HTR-8/SVneo (cell line): ENCODE results near the gene FOXI1.
"Not testable (repeated sequence)": the region's sequence is repeated elsewhere in the genome, so short reads cannot be mapped to it uniquely, and the experiment has no call there.

Source experiments
- DNase-seq: peaks from one replicate; pipeline ENCODE4 v3.0.0; 2011; ENCODE audit warnings: low spot score, mixed read lengths; ENCODE audit not compliant: insufficient read length
- FAIRE-seq: peaks from 2 replicates; lab custom pipeline; 2011; peaks lifted over from hg19 to GRCh38; lab: Jason Lieb, UNC

FOXI1 gene

DNA sequence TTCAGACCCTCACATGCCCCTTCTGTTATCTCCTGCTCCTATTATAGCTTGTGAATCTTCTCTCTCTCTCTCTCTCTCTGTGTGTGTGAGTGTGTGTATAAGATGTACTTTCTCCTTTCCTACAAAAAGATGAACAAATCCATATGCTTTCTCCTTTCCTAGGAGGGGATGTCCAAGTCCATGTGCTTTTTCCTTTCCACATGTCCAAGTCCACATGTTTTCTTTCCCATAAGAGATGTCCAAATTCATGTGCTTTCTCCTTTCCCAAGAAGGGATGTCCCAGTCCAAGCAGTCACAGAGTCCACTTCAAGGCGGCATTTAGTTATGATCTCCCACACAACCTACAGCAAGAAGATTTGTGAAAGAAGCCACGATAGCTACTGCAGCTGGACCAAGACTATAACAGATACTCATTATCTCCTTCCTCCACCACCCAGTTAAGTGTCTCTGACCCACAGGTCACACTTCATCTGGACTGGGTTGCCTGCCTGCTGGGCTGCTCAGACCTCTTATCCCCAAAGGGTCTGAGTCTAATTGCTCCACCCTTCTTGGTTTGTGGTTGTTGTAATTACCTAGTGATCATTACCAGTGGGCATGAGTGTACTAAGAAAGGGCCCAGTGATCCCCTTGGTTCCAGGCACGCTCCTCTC, 18.4 kb upstream of the FOXI1 start:
- no peak for FAIRE-seq

DNA sequence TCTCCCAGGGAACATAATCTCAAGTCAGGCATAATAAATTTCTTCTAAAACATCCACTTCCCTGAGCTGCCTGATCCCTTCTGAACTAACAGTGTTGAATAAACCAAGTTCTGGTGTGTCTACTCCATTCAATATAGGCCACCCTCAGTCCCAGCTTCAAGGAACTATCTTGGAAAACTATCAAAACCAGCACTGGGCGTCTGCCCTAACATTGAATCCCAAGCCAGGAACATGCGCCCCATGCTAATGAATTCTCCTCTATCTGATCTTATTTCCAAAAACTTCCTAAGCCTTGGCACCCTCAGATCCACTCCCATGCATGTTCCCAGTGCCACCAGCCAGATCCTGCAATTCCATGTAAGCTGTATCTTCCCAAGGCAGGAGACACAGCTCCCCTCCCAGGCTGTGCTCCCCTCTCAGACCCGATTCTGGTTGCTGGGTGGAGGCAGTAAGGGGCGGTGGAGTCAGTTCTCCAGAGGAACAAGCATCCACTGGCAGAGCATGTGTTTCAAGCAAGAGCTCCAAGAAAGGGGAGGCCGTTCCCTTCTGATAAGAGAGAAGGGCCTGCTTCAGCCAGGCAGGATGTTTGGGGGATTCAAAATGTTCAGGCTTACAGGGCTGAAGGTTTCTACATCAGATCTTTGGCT, 13.1 kb upstream of the FOXI1 start:
- DNase-seq (no peak), FAIRE-seq (no peak)

More for the DNA sequence above, 18.4 kb upstream of the FOXI1 start:
- no peak for DNase-seq

DNA sequence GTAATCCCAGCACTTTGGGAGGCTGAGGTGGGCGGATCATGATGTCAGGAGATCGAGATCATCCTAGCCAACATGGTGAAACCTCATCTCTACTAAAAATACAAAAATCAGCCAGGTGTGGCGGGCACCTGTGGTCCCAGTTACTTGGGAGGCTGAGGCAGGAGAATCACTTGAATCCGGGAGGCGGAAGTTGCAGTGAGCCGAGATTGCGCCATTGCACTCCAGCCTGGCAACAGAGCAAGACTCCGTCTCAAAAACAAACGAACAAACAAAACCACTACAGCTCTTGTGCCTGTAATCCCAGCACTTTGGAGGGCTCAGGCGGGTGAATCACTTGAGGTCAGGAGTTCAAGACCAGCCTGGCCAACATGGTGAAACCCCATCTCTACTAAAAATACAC, 11.4 kb upstream of the FOXI1 start:
- FAIRE-seq, DNase-seq: not testable (repeated sequence)

DNA sequence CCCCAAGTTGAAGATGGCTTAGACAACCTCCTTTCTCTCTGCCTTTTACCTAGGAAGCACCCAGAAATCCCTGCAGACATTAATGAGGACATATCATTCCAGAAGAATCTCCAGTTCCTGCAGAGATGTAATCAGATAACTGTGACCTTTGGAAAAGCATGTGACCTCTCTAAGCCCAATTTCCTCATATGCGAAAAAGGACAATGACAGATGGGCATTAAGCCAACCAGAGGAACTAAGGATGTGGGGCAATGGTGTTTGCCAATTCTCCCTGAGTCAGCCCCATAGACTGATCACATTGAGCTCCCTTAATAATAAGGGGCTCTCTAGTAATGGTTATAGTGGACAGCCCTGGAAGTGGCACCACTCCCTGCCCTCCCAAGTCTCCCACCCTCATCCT, 10.1 kb upstream of the FOXI1 start:
- DNase-seq (no peak), FAIRE-seq (no peak)

DNA sequence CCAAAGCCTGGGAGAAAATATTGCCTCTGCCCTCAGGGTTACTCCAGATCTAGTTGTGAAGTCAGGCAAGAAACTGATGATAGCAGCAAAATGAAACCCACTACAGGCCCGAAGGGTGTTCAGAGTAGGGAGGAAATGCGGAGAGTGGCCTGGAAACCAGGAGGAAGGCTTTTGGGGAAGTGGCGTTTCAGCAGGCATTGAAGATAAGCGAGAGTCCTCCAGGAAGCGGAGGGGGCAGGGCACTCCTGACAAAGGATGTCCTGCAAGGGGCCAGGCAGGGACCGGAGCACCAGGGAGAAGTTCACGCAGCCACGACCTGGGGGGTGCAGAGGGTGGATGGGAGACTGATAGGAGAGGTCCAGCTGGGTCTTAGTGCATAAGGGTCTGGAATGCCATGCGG, 7.8 kb upstream of the FOXI1 start:
- FAIRE-seq (no peak), DNase-seq (no peak)

DNA sequence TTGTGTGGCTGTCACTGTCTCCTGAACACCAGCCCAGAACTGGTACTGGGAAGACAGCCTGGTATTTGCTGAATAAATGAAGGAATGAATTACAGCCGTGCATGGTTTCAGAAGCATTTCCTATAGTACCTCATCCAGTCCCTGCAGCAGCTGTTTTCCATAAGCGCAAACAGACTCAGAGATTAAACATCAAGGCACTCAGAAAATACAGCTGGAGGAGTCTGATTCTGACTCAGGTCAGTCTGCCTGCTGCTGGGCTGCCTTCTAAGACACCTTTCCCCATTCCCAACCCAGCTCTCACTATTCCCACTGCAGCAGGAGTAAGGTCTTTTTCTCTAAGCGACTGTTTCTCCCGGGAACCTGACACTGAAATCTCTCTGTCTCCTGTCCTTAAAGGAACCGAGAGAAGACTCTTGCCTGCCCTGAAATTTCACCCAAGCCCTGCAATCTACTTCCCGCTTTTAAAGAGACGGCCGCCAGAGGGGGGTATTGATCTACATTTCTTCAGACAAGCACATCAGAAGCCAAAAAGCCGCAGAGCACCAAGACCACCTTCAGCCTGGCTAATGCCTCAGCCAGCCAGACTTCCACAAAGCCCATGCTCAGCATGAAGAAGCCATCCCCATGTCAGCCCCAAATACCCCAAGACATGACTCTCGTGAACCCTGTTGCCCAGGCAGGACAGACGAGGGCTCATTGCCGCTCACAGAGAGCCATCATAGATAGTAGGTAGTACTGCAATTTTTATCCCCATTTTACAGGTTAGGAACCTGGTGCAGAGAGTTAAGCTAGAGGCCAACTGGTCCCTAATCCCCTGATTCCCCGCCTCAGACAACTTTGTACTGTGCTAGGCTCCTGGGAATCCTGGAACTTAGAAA, 5.4 kb upstream of the FOXI1 start:
- no peak for FAIRE-seq
- DNase-seq, result peak; percentile 64

DNA sequence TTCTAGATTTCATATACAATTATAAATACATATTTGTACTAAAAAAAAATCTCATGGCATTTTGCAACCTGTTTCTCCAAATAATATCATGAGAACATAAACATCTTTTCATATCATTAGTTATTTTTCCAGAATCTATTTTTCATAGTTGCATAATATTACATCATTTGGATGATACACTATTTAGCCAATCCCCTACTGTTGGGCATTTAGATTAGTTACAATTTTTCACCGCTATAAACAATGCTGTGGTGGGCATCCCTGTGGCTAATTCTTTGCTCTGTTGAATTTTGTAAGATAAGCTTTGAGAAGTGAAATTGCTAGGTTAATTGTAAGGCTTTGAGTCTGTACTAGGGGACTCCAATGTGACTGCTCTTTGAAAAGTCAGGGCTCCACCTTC, 2.2 kb upstream of the FOXI1 start:
- DNase-seq (no peak), FAIRE-seq (no peak)

DNA sequence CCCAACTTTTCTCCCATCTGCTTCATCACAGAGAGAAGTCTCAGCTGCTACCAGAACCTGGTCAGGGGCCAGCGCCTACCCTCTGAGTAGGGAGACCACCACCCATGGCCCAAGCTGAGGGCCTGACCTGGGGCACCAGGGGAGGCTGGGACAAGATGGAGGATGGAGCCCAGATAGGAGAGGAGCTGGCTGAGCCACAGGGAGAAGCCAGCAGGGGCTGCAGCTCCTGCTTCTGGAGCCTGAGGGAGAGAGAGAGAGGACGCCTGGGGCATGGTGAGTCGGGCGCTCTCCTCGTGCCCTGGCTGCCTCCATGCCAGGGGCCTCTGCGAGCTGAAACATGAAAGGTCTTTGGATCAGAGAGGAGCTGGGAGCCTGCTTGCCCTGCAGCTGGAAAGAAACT, 1.4 kb upstream of the FOXI1 start:
- DNase-seq (no peak), FAIRE-seq (no peak)

DNA sequence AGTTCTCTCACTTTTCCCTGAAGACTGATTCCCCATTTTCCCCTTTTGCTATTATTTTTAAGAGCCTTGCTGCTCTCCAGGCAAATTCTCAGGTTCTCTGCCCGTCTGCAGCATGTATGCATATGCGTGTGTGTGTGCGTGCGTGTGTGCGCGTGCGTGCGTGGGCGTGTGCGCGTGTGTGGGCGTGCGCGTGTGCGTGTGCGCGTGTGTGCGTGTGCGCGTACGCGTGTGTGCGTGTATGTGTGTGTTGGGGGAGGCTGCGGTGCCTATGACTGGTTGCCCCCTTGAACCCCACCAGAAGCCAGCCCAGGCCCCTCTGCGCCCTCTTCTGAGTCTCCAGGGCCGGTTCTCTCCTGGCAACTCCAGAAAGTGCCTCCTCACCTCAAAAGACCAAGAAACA, 987 bp upstream of the FOXI1 start:
- DNase-seq, result no peak
- no peak for FAIRE-seq

DNA sequence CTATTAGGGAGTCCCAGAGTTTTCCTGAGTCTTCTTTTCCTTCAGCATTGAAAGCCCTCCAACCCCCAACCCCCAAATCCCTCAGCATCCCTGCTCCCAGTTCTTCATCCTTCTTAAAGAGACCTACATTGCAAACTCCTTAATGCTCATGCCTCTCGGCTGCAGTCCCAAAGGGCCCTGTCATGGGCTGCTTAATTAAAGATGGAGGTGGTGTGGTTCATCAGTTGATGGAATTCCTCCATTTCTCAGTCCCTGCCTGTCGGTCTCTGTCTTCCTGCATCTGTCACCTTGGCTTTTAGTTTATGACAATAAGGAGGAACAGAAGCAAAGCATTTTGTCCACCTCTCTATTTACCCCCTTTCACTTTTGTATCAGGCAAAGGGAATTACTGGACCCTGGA, 2.0 kb downstream of the FOXI1 start:
- no peak for FAIRE-seq

DNA sequence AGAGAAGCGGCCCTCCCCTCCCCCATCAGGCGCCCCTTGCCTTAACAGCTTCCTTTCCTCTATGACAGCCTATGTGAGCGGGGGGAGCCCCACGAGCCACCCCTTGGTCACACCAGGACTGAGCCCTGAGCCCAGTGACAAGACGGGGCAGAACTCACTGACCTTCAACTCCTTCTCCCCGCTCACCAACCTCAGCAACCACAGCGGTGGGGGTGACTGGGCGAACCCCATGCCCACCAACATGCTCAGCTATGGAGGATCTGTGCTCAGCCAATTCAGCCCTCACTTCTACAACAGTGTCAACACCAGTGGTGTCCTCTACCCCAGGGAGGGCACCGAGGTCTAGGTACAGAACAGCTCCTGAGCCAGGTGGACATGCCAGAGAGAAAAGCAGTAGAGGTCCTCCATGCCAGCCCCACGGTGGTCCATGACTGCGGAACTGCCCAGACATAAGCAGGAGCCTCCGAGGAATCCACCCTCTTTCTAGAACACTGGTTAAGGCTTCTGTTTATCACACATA, 2.6 kb downstream of the FOXI1 start:
- DNase-seq (no peak), FAIRE-seq (no peak)

More for the DNA sequence above, 2.0 kb downstream of the FOXI1 start:
- DNase-seq, result no peak

DNA sequence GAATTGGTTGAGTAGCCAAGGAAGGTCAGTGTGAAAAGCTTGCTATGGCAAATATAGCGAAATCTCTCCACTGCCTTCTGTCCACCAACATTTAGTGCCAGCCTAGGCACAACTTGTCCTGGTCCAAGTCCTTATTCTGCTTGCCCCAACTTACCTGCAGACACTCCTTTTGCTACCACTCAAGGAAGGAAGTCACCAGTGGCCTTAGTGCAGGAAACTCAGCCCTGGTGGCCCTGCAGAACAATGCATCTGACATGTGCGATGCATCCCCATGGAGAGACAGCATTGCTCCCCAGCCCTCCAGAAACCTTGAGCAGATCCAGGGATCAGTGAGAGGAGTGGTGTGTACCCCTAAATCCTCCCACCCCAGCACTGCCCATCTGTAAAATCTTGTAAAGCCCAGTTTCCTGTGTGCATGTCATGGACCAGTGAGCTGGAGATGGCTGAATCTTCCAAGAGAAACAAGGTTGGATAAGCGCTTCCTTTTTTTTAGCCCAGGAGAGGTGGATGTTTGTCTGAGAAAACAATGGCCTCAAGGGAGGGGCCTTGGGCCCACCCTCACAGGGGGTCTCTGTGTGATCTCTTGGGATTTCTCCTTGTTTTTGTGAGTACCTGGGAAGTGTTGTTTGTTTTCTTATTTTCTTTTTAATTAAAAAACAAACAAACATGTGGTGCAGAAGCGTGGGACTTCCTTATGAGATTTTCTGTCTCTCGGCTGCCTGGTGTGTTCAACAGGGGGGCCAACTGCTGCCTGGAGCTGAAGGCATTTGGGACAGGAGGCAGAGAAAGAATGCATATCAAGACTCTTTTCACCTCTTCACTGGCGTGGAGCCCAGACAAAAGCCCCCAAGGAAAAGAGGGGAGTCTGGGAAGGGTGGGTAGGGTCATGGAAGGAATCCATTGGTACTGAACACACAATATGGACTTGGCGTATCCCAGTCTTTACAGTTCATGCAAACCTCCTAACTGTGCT, 3.6 kb downstream of the FOXI1 start:
- FAIRE-seq (no peak), DNase-seq (no peak)

DNA sequence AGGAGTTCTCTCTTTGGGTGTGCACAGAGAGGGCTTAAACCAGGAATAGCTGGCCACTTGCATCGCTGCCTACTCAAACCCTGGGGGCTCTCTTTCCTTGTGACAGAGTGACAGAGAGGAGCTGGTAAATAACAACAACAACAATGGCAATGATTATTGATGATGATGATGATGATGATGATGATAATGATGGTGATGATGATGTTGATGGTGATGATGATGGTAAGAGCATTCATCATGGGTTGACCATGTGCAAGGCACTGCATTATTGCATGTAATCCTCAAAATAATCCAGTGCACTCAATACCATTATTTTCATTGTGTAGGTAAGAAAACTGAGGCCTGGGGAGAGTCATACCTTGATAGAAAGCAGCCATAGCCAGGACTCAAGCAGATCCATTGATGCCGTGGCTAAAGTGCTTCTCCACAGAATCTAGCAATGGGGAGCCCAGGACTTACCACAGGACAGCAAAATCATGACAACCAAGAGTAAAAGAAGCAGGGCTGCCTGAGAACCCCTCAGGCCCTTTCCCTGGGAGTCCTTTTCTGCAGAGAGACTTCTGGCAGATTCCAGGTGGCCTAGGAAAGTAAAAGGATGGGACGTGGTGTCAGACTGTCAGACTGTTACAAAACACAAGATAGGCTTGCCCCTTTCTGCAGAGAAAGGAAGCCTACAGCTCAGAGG, 4.8 kb downstream of the FOXI1 start:
- FAIRE-seq (no peak), DNase-seq (no peak)

DNA sequence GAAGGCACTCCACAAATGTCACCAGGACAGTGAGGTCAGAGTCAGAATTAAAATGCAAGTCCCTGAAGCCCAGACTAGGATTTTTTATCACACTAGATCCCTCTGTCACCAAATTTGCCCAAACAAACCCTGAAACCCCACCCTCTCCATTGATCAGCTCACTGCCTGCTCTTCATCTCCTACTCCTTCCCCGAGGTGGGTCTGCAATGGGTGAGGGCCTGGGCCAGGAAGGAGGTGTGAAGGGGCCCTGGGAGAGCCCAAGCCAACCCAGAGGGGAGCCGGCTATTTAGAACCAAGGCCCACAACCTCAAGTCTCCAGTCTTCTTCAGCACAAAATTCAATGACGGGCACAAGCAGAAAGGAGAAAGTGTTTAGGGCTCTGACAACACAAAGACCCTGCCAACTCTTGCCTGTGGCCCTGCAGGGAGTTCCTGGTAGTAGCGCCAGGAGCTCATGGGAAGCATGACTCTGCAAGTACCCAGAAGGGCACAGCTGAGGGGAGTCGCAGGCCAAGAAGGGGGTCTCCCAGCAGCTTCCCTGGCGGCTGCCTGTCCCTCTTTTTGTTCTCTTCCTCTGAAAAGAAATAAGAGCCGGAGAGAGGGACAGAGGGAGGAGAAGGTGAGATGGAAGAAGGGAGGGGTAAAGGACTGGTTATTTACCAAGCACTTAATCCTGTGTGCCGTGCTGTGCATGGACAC, 5.5 kb downstream of the FOXI1 start:
- no peak for DNase-seq

DNA sequence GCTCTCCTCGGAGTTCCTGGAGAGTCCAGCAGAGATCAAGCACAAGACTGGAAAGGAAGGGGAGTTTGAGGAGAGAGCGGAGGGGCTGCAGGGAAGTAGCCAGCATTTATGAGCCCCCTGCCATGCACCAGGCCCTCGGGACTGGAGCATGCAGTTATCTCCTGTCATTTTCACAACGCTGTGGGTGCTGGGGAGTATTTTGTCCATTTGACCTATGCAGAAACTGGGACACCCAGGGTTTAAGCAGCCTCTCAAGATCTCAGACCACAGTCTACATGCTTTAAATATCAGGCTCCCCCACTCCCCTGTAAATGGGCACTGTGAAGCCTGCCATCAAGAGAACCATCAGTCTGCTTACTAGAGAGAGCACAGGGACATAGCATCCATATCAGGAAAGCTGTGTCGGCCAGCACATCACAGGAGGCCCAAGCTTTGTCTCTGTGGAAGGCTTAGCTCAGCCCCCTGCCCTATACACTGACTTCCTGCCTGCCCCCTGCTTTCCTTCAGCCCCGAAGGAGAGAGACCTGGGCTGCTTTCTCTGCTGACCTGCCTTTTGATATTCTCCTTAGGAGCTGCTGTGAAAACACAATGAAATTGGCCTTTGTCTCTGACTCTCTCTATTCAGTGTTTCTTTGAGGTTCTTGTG, 7.3 kb downstream of the FOXI1 start:
- FAIRE-seq, result no peak
- DNase-seq, result no peak

More for the DNA sequence above, 5.5 kb downstream of the FOXI1 start:
- no peak for FAIRE-seq

DNA sequence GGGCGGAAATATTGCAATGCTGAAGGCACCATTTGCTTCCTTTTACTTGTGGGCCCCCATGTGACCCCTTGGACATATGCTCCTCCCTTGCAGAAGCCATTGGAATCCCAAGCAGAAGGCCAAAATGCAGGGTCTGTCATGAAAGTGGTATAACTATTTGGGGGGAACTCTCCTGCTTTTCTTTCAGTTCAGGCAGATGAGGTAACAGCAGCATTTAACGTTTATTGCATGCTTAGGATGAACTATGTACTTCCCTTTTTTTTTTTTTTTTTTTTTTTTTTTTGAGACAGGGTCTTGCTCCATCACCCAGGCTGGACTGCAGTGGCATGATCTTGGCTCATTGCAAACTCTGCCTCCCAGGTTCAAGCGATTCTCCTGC, 7.8 kb downstream of the FOXI1 start:
- no peak for DNase-seq
- no peak for FAIRE-seq

DNA sequence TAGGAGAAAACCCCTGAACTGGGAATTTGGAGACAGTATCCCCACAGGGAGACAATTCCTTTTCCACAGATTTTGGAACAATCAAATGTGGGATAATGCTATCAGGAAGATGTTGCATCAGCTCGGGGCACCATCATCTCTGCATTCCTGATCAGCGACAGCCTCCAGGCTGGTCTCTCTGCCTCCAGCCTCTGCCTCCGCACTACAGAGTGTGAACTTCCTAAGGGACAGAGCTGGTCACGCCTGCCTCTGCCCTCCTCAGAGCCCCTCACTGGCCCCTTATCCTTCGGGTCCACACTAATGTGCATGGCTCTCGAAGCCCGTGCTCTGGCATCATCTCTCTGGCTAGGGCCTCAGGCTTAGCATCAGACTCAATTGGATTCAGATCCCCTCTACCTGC, 8.6 kb downstream of the FOXI1 start:
- FAIRE-seq, result no peak

DNA sequence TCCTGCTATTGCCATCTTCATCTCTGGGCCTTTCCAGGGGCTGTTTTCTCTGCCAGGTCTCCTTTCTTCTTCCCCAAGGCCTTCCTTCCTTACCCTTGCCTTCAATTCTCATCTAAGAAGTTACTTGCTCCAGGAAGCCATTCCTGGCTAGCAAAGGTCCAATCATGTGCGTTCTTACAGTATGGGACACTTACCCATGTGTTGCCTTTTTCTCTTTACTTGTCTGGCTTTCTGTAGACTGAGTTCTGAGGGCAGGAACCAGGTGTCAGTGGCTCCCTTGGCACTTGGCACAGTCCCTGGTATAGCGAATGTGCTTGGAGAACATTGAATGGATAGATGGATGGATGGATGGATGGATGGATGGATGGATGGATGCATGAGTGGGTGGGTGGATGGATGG, 10.2 kb downstream of the FOXI1 start:
- FAIRE-seq (no peak), DNase-seq (no peak)

More for the DNA sequence above, 8.6 kb downstream of the FOXI1 start:
- DNase-seq, result no peak
